ENCODE measurements around the gene CNOT6. TPM values are rescaled to one million over a fixed set of nuclear protein-coding genes. Genes with fewer than 3 reads are reported as not detected.

The CNOT6 gene
- total and polyA plus RNA-seq, 10 of the 15 experiments (the other 5 are each of a cell fraction or from before 2014, with no cell fraction given), result 3.8 to 22.1 (median 12.1) TPM

DNA sequence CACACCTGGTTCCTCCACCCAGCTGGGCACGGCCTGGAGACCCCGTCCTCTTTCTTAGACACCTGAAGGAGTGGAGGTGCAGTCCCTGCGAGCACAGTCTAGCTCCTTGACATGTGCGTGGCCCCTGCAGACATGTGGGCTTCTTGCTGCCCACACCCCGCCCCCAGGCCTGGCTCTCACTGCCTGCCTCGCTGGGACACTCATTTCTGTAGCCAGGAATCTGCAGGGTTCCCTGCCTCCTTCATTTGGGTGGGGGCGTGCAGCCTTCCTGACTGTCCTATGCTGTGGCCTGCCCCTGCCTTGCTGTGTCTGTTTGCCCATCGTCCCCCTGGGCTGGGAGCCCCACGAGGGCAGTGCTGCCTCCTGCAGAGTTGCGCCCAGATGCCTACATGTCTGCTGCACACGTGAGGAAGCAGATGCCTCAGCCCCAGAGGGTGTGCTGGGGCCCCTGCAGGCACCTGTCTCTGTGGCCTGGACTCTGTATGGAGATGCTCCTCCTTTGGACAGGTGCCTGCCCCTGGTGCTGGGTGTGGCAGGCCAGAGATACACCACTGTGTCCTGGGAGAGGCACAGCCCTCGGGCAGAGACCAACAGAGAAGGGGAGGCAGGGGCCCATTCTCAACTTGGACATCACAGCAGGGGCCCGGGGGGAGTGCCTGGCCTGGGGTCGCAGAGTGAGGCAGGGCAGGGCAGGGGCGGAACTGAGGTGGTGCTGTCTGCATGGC lies 132.6 kb downstream of the CNOT6 start:
- in situ Hi-C loops (cut with MboI), result no loop called here
- no peak for ATAC-seq
- SMC1A ChIA-PET (ENCODE audit: uncharacterized antibody, unreplicated experiment), result interaction anchor here (1.6 kb wide), 1 partner anchor 20 kb away, joined by 3 read pairs; no protein-coding TSS in a partner anchor

DNA sequence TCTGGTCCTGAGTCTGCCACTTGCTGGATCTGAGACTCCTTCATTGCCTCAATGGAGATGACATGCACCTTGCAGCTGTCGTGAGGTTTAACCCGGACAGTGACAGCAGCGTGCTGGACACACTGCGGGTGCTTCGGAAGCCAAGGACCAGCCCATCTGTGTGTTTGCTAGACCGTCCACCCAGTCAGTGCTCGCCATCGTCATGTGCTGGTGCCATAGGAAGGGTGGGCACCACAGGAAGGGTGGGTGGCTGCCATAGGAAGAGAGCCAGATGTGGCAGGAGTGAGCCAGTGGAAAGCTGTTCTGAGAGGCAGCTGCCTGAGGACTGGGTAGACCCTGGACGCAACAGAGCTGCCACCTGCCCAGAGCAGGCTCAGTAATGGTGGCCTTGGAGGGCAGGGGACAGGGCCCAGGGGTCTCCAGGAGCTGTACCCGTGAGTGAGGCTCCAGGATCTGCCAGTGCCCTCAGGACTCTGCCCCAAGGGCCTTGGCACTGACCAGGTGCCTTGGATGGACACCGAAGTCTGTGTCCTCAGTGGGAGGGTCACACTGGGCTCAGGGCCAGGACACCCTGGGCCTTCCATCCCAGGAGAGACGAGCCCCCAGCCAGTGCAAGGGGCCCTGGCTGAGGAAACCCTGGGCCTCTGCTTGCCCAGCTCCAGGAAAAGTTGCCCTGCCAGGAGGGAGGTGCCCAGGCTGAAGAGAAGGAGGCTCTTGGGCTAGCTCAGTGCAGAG lies 133.4 kb downstream of the CNOT6 start:
- 32% methylated on average over 12 of the region's 12 CpGs for WGBS (ENCODE audit: insufficient coverage, insufficient replicate concordance, low lambda C conversion rate, missing lambda C conversion rate)
- H3K4me3 ChIP-seq, result no peak overlapping the region
- no TSS peak for BruUV-seq (replicated peaks)
- no peaks in the 10 kb centered on the region for H3K79me2 ChIP-seq (ENCODE audit: control insufficient read depth, insufficient read depth, low read length)
- H3K36me3 ChIP-seq (ENCODE audit: control insufficient read depth in 2 of 2, insufficient read depth in 2 of 2, low read length in 1 of 2), result no peaks in the 10 kb centered on the region
- no peak overlapping the region for H2AFZ ChIP-seq (ENCODE audit: control insufficient read depth, low read depth, low read length)
- no peak for FAIRE-seq
- DNase-seq (ENCODE audit: low read depth, low spot score), result no peak
- ChIA-PET RAD21 (ENCODE audit: unreplicated experiment) (no interaction called here), CTCF (no interaction called here), POLR2A (no interaction called here), SMC1A (ENCODE audit: uncharacterized antibody, unreplicated experiment) (interaction anchor here (1.6 kb wide), 1 partner anchor 21 kb away, joined by 3 read pairs; no protein-coding TSS in a partner anchor)
- H3K4me2 ChIP-seq (ENCODE audit: control insufficient read depth, insufficient read depth), result no peak overlapping the region
- in situ Hi-C loops (cut with MboI), result no loop called here
- H3K4me1 ChIP-seq (ENCODE audit: control insufficient read depth, insufficient read depth, low read length), result no peaks in the 10 kb centered on the region
- no peak overlapping the region for H3K27ac ChIP-seq (ENCODE audit: control insufficient read depth, insufficient read depth)
- intact Hi-C loops (cut with micrococcal nuclease; ENCODE audit: unreplicated experiment), result no loop called here
- ATAC-seq, result no peak
- no peak overlapping the region for H3K9ac ChIP-seq (ENCODE audit: control insufficient read depth, insufficient read depth, low read length)
- no peaks in the 10 kb centered on the region for H3K9me3 ChIP-seq (replicated peaks; ENCODE audit: control insufficient read depth, insufficient read depth, low read length)
- H4K20me1 ChIP-seq (ENCODE audit: control insufficient read depth, insufficient read depth), result no peaks in the 10 kb centered on the region
- H3K27me3 ChIP-seq (replicated peaks in 1 of 2; ENCODE audit: control insufficient read depth in 2 of 2, insufficient read depth in 2 of 2, low read length in 1 of 2), result no peaks in the 10 kb centered on the region; a peak in 2 of 4 replicates
- TF ChIP-seq NFXL1 (IDR thresholded peaks at IDR 0.05; ENCODE audit: borderline replicate concordance) (no peak), IRF4 (IDR thresholded peaks at IDR 0.05; ENCODE audit: low read depth, low read length) (no peak), SIN3A (IDR thresholded peaks at IDR 0.05; ENCODE audit: low read depth, low read length) (no peak), SMAD1 (IDR thresholded peaks at IDR 0.05; ENCODE audit: low read depth, partially characterized antibody) (no peak), IKZF1 (conservative IDR thresholded peaks at IDR 0.05) (no peak), ASH2L (IDR thresholded peaks at IDR 0.05; ENCODE audit: borderline replicate concordance, low read depth) (no peak), MTA3 (IDR thresholded peaks at IDR 0.05; ENCODE audit: borderline replicate concordance, low read length) (no peak), CREB1 (IDR thresholded peaks at IDR 0.05; ENCODE audit: low read depth) (no peak), MYB (IDR thresholded peaks at IDR 0.05; ENCODE audit: borderline replicate concordance, low read depth, low read length) (no peak), SMAD5 (IDR thresholded peaks at IDR 0.05; ENCODE audit: low read depth) (no peak), DPF2 (IDR thresholded peaks at IDR 0.05) (no peak), LARP7 (IDR thresholded peaks at IDR 0.05) (no peak), MEF2A (IDR thresholded peaks at IDR 0.05; ENCODE audit: insufficient read depth, low read depth, low read length) (no peak)

More for the DNA sequence above, 132.6 kb downstream of the CNOT6 start:
- no peak overlapping the region for H2AFZ ChIP-seq (ENCODE audit: control insufficient read depth, low read depth, low read length)
- no peaks in the 10 kb centered on the region for H3K4me1 ChIP-seq (ENCODE audit: control insufficient read depth, insufficient read depth, low read length)
- H3K36me3 ChIP-seq (ENCODE audit: control insufficient read depth in 2 of 2, insufficient read depth in 2 of 2, low read length in 1 of 2), result no peaks in the 10 kb centered on the region
- no peak overlapping the region for H3K4me3 ChIP-seq
- no peak overlapping the region for H3K9ac ChIP-seq (ENCODE audit: control insufficient read depth, insufficient read depth, low read length)
- no TSS peak for BruUV-seq (replicated peaks)
- intact Hi-C loops (cut with micrococcal nuclease; ENCODE audit: unreplicated experiment), result no loop called here
- FAIRE-seq (no peak), DNase-seq (ENCODE audit: low read depth, low spot score) (no peak)
- no peaks in the 10 kb centered on the region for H4K20me1 ChIP-seq (ENCODE audit: control insufficient read depth, insufficient read depth)
- RAD21 ChIA-PET (ENCODE audit: unreplicated experiment), result no interaction called here
- TF ChIP-seq ZNF622 (IDR thresholded peaks at IDR 0.05), result no peak
- POLR2A ChIA-PET, result no interaction called here
- WGBS (ENCODE audit: insufficient coverage, insufficient replicate concordance, low lambda C conversion rate, missing lambda C conversion rate), result 4% methylated on average over 15 of the region's 15 CpGs
- H3K9me3 ChIP-seq (replicated peaks; ENCODE audit: control insufficient read depth, insufficient read depth, low read length), result no peaks in the 10 kb centered on the region
- no peak overlapping the region for H3K4me2 ChIP-seq (ENCODE audit: control insufficient read depth, insufficient read depth)
- CTCF ChIA-PET, result no interaction called here
- H3K27ac ChIP-seq (ENCODE audit: control insufficient read depth, insufficient read depth), result no peak overlapping the region
- H3K79me2 ChIP-seq (ENCODE audit: control insufficient read depth, insufficient read depth, low read length), result no peaks in the 10 kb centered on the region
- H3K27me3 ChIP-seq (replicated peaks in 1 of 2; ENCODE audit: control insufficient read depth in 2 of 2, insufficient read depth in 2 of 2, low read length in 1 of 2), result no peaks in the 10 kb centered on the region; a peak in 2 of 4 replicates

Data from GM12878 (cell line).